WTC11 (cell line): ENCODE data around the gene RBPJ.

Source experiments
- ARID4B ChIP-seq: sonication (generic); formaldehyde crosslinking; IDR thresholded peaks from 2 replicates; pipeline ENCODE4 v1.8.0; 2023; ENCODE audit warnings: missing genetic modification reagents, mild to moderate bottlenecking, borderline replicate concordance
- ATF3 ChIP-seq: sonication (generic); formaldehyde crosslinking; conservative IDR thresholded peaks from 2 replicates; pipeline ENCODE4 v1.8.1; 2022; ENCODE audit warnings: mild to moderate bottlenecking, missing genetic modification reagents
- CTCF ChIP-seq: fragments of 200-600 bp; IDR thresholded peaks from 2 replicates; pipeline ENCODE4 v1.8.0; 2022; ENCODE audit warnings: antibody characterized with exemption
- TF ChIP-seq, protein P1 (sequence below): sonication (generic); formaldehyde crosslinking; IDR thresholded peaks from 2 replicates; pipeline ENCODE4 v1.8.1; 2022; ENCODE audit warnings: low read depth, mild to moderate bottlenecking, moderate library complexity, missing genetic modification reagents, borderline replicate concordance
- TF ChIP-seq, protein P2 (sequence below): sonication (generic); formaldehyde crosslinking; IDR thresholded peaks from 2 replicates; pipeline ENCODE4 v1.8.1; 2023; ENCODE audit warnings: mild to moderate bottlenecking, missing genetic modification reagents, borderline replicate concordance

- TF ChIP-seq CTCF (no peak), ARID4B (CRISPR knock-in tag) (no peak), ATF3 (no peak)
- TF ChIP-seq, protein P1, sequence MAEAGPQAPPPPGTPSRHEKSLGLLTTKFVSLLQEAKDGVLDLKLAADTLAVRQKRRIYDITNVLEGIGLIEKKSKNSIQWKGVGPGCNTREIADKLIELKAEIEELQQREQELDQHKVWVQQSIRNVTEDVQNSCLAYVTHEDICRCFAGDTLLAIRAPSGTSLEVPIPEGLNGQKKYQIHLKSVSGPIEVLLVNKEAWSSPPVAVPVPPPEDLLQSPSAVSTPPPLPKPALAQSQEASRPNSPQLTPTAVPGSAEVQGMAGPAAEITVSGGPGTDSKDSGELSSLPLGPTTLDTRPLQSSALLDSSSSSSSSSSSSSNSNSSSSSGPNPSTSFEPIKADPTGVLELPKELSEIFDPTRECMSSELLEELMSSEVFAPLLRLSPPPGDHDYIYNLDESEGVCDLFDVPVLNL (CRISPR knock-in tag): no peak
- TF ChIP-seq, protein P2, sequence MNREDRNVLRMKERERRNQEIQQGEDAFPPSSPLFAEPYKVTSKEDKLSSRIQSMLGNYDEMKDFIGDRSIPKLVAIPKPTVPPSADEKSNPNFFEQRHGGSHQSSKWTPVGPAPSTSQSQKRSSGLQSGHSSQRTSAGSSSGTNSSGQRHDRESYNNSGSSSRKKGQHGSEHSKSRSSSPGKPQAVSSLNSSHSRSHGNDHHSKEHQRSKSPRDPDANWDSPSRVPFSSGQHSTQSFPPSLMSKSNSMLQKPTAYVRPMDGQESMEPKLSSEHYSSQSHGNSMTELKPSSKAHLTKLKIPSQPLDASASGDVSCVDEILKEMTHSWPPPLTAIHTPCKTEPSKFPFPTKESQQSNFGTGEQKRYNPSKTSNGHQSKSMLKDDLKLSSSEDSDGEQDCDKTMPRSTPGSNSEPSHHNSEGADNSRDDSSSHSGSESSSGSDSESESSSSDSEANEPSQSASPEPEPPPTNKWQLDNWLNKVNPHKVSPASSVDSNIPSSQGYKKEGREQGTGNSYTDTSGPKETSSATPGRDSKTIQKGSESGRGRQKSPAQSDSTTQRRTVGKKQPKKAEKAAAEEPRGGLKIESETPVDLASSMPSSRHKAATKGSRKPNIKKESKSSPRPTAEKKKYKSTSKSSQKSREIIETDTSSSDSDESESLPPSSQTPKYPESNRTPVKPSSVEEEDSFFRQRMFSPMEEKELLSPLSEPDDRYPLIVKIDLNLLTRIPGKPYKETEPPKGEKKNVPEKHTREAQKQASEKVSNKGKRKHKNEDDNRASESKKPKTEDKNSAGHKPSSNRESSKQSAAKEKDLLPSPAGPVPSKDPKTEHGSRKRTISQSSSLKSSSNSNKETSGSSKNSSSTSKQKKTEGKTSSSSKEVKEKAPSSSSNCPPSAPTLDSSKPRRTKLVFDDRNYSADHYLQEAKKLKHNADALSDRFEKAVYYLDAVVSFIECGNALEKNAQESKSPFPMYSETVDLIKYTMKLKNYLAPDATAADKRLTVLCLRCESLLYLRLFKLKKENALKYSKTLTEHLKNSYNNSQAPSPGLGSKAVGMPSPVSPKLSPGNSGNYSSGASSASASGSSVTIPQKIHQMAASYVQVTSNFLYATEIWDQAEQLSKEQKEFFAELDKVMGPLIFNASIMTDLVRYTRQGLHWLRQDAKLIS: no peak
Observed at GRCh38 chr4:26441102-26441501, 120.3 kb downstream of the RBPJ start.
